Fibroblast of lung (primary cell): ENCODE results near the gene TWIST2. TPM values are rescaled to one million over a fixed set of nuclear protein-coding genes. Genes with fewer than 3 reads are reported as not detected.
A peak's percentile ranks its signal among the peaks of the same experiment; 100 is the strongest.

Experiments
- DNase-seq, 2 donors: peaks; one replicate each; pipeline versions ENCODE4 v3.0.0 to v3.0.0-alpha.2; 2010; ENCODE audit warnings: low read depth in 2 of 2
- H2AFZ ChIP-seq: 2 replicates; pipeline ENCODE4 v1.5.1; 2012; ENCODE audit warnings: low read length, control low read depth, inconsistent platforms
- H3K27ac ChIP-seq: 2 replicates; pipeline ENCODE4 v1.5.1; 2011; ENCODE audit warnings: low read length, control low read depth; ENCODE audit not compliant: insufficient read depth
- H3K27me3 ChIP-seq: 2 replicates; pipeline ENCODE4 v1.5.1; 2011; ENCODE audit warnings: mild to moderate bottlenecking, low read length; ENCODE audit not compliant: control insufficient read depth, insufficient read depth
- H3K36me3 ChIP-seq: 2 replicates; pipeline ENCODE4 v1.5.1; 2011; ENCODE audit warnings: low read length; ENCODE audit not compliant: control insufficient read depth, insufficient read depth
- H3K4me1 ChIP-seq: 2 replicates; pipeline ENCODE4 v1.5.1; 2011; ENCODE audit warnings: low read length; ENCODE audit not compliant: control insufficient read depth, insufficient read depth; ENCODE audit errors: extremely low read depth
- H3K4me2 ChIP-seq: 2 replicates; pipeline ENCODE4 v1.5.1; 2011; ENCODE audit warnings: low read length, control low read depth; ENCODE audit not compliant: insufficient read depth; ENCODE audit errors: extremely low read depth
- H3K4me3 ChIP-seq, 4 experiments: fragments of 200-600 bp in 1 of 4; sonication (generic) in 1 of 4; replicated peaks in 1 of 4; 2 replicates each; pipeline ENCODE4 v1.5.1; 2011 to 2016; ENCODE audit warnings: low read length in 4 of 4, low read depth in 3 of 4, mild to moderate bottlenecking in 3 of 4, control low read depth in 2 of 4, inconsistent platforms in 1 of 4, mixed read lengths in 1 of 4; ENCODE audit not compliant: insufficient read depth in 1 of 4; ENCODE audit errors: control extremely low read depth in 1 of 4
- H3K79me2 ChIP-seq: 2 replicates; pipeline ENCODE4 v1.5.1; 2012; ENCODE audit warnings: mild to moderate bottlenecking, low read length, inconsistent platforms; ENCODE audit not compliant: control insufficient read depth, insufficient read depth
- H3K9ac ChIP-seq: 2 replicates; pipeline ENCODE4 v1.5.1; 2011; ENCODE audit warnings: mild to moderate bottlenecking, low read length, control low read depth; ENCODE audit not compliant: insufficient read depth
- H3K9me3 ChIP-seq: 2 replicates; pipeline ENCODE4 v1.5.1; 2012; ENCODE audit warnings: low read depth, low read length; ENCODE audit not compliant: control insufficient read depth, insufficient read depth
- H4K20me1 ChIP-seq: 2 replicates; pipeline ENCODE4 v1.5.1; 2011; ENCODE audit warnings: low read length; ENCODE audit not compliant: control insufficient read depth, insufficient read depth; ENCODE audit errors: extremely low read depth
- CTCF ChIP-seq, 2 donors: IDR thresholded peaks in 1 of 2; conservative IDR thresholded peaks in 1 of 2; 1 replicate in 1 of 2; 2 replicates in 1 of 2; pipeline ENCODE4 v1.5.1; 2011 to 2012; ENCODE audit warnings: low read length in 2 of 2, control low read depth in 1 of 2, inconsistent platforms in 1 of 2, low read depth in 1 of 2, mild to moderate bottlenecking in 1 of 2
- EZH2 ChIP-seq: IDR thresholded peaks from 2 replicates; pipeline ENCODE4 v1.5.1; 2012; ENCODE audit warnings: low read length, control low read depth, mild to moderate bottlenecking; ENCODE audit errors: missing control alignments
- polyA plus RNA-seq, 2 donors: library from polyadenylated mRNA; depleted of rRNA in 1 of 2; stranded (reverse) in 1 of 2; unstranded in 1 of 2; fragments of >200 nt; gene quantifications; 2 replicates each; pipeline ENCODE4 v1.2.1, GENCODE V29; 2011 to 2012; ENCODE audit warnings: missing spikeins in 1 of 2
- total RNA-seq: library from RNA; depleted of rRNA; stranded (reverse); fragments of >200 nt; gene quantifications from 2 replicates; pipeline ENCODE4 v1.2.1, GENCODE V29; 2014

The TWIST2 gene
- total and polyA plus RNA-seq, 2 donors (not counting 1 experiment from before 2014, with no cell fraction given), result 85.2 to 118 TPM

GRCh38 chr2:238868067-238868524 is 20.2 kb downstream of the TWIST2 start:
- DNase-seq, result peak; percentile 74

GRCh38 chr2:238868616-238869292 is 20.9 kb downstream of the TWIST2 start:
- Histone ChIP-seq H3K36me3 (peaks cover 7% of the 10 kb centered on the region), H3K79me2 (peaks cover 66% of the 10 kb centered on the region), H3K4me3 (peak overlapping the region in 1 of 4 experiments; percentile 6), H2AFZ (no peak overlapping the region), H3K9ac (no peak overlapping the region), H3K9me3 (no peaks in the 10 kb centered on the region), H3K27ac (peak overlapping the region; percentile 24), H3K4me2 (peak overlapping the region; percentile 15), H3K4me1 (peaks cover 41% of the 10 kb centered on the region), H4K20me1 (no peaks in the 10 kb centered on the region), H3K27me3 (no peaks in the 10 kb centered on the region)
- no peak for TF ChIP-seq EZH2
- TF ChIP-seq CTCF (conservative IDR thresholded peaks at IDR 0.05 in 1 of 2, IDR thresholded peaks at IDR 0.05 in 1 of 2; ENCODE audit: low read depth in 1 of 2, low read length in 2 of 2), result no peak
- peak; percentile 60 to 93 for DNase-seq

More at GRCh38 chr2:238868067-238868524, 20.2 kb downstream of the TWIST2 start:
- Histone ChIP-seq H3K27ac (peak overlapping the region; percentile 67), H2AFZ (no peak overlapping the region), H3K79me2 (peaks cover 64% of the 10 kb centered on the region), H3K9ac (no peak overlapping the region), H3K4me2 (peak overlapping the region; percentile 1), H3K9me3 (no peaks in the 10 kb centered on the region), H4K20me1 (no peaks in the 10 kb centered on the region), H3K27me3 (no peaks in the 10 kb centered on the region), H3K4me3 (no peak overlapping the region), H3K4me1 (peaks cover 46% of the 10 kb centered on the region), H3K36me3 (peaks cover 6% of the 10 kb centered on the region)
- TF ChIP-seq EZH2 (no peak), CTCF (conservative IDR thresholded peaks at IDR 0.05 in 1 of 2, IDR thresholded peaks at IDR 0.05 in 1 of 2; ENCODE audit: low read depth in 1 of 2, low read length in 2 of 2) (no peak)

GRCh38 chr2:238869293-238870124 is 21.6 kb downstream of the TWIST2 start:
- Histone ChIP-seq H3K4me3 (no peak overlapping the region), H3K79me2 (peaks cover 69% of the 10 kb centered on the region), H3K9ac (no peak overlapping the region), H3K4me1 (peaks cover 36% of the 10 kb centered on the region), H3K4me2 (no peak overlapping the region), H3K36me3 (peaks cover 7% of the 10 kb centered on the region), H4K20me1 (no peaks in the 10 kb centered on the region), H3K27ac (no peak overlapping the region), H3K9me3 (no peaks in the 10 kb centered on the region), H2AFZ (no peak overlapping the region), H3K27me3 (no peaks in the 10 kb centered on the region)
- TF ChIP-seq EZH2 (no peak), CTCF (conservative IDR thresholded peaks at IDR 0.05 in 1 of 2, IDR thresholded peaks at IDR 0.05 in 1 of 2; ENCODE audit: low read depth in 1 of 2, low read length in 2 of 2) (no peak)
- peak; percentile 52 to 70 for DNase-seq
